ENCODE results near the gene CASP2.

CASP2 gene

DNA sequence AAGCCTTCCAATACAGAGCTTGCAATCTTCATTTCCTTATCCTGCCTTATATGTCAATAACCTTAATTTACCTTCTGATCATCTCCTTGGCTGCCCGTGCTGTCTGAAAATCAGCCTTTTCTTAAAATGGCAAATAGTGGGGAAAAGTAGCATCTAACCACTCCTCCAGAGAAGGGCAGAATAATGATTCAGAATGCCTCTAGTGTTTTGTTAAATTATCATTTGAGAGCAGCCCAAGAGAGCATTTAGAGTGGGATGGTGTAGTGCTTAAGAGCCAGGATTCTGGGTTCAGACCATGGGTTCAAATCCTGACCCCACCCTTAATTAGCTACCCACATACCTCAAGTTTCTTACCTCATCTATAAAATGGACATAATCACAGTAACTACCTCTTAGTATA is 8.0 kb upstream of the CASP2 start:
- DNase-seq (ENCODE audit: low read depth): no peak
- TF ChIP-seq, protein P1, sequence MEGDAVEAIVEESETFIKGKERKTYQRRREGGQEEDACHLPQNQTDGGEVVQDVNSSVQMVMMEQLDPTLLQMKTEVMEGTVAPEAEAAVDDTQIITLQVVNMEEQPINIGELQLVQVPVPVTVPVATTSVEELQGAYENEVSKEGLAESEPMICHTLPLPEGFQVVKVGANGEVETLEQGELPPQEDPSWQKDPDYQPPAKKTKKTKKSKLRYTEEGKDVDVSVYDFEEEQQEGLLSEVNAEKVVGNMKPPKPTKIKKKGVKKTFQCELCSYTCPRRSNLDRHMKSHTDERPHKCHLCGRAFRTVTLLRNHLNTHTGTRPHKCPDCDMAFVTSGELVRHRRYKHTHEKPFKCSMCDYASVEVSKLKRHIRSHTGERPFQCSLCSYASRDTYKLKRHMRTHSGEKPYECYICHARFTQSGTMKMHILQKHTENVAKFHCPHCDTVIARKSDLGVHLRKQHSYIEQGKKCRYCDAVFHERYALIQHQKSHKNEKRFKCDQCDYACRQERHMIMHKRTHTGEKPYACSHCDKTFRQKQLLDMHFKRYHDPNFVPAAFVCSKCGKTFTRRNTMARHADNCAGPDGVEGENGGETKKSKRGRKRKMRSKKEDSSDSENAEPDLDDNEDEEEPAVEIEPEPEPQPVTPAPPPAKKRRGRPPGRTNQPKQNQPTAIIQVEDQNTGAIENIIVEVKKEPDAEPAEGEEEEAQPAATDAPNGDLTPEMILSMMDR (conservative IDR thresholded peaks at IDR 0.05; ENCODE audit: low read length): no peak
- H3K4me3 ChIP-seq (ENCODE audit: low read length): no peak overlapping the region

DNA sequence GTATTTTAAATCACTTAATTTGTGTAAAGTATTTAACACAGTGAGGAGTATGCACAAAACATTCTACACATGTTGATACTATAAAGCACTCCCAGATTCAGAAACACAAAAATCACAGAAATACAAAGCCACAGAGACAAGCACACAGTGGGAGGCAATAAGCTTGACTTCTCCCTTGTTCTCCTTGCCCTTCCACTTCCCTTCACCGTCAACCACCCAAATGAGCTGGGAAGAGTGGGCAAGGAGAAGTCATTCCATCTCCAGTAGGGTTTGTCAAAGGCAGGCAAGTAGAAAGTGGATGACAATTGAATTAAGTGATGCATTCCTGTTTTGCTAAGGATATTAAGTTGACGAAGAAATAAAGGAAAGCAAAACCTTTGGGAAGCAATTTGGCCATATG is 7.6 kb upstream of the CASP2 start:
- no peak for DNase-seq (ENCODE audit: low read depth)
- TF ChIP-seq, protein P1 (conservative IDR thresholded peaks at IDR 0.05; ENCODE audit: low read length): no peak
- H3K4me3 ChIP-seq (ENCODE audit: low read length): no peak overlapping the region

DNA sequence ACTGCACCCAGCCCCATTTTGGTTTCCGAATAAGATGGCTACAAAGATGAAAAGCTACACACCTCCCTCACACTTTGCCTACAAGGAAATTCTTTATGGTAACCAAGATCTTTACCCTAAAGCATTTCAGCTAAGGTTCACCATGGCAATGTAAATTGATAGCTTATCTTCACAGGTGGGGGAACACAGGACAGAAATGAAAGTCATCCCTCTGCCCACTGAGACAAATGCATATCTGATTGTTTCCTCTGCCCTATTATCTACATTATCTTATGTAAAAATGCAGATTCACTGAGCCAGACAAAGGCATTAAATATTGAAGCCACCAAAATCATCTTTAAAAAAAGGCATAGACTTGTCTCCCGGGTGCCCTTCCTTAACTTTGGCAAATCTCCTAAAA is 6.6 kb upstream of the CASP2 start:
- TF ChIP-seq, protein P1 (conservative IDR thresholded peaks at IDR 0.05; ENCODE audit: low read length): no peak
- DNase-seq (ENCODE audit: low read depth): no peak
- no peak overlapping the region for H3K4me3 ChIP-seq (ENCODE audit: low read length)

DNA sequence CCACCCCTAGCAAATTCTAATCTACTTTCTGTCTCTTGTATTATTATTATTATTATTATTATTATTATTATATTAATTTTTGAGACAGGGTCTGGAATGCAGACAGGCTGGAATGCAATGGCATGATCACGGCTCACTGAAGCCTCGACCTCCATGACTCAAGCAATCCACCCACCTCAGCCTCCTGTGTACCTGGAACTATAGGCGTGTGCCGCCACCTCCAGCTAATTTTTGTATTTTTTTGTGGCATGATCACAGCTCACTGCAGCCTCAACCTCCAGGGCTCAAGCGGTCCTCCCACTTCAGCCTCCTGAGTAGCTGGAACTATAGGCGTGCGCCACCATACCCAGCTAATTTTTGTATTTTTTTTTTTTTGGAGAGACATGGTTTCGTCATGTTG is 6.0 kb upstream of the CASP2 start:
- no peak for DNase-seq (ENCODE audit: low read depth)

DNA sequence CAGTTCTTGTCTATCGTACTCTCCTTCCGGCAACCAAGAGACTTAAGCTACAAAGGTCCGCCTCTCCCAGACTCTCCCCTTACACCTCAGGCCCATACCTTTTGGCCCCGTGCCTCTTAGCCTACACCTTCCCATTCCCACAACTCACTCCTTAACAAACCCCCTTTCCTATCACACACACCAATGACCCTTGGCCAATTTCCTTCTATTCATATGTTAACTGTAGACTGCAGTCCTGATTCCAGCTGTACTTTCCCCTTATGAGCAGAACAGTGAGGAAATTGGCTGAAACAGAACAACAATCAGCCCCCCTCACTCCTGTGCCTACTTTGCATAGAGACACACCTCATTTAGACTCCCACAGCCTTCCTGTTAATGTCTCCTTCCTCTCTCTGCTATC is 4.8 kb upstream of the CASP2 start:
- H3K4me3 ChIP-seq (ENCODE audit: low read length): no peak overlapping the region
- TF ChIP-seq, protein P1 (conservative IDR thresholded peaks at IDR 0.05; ENCODE audit: low read length): no peak
- no peak for DNase-seq (ENCODE audit: low read depth)

More for the DNA sequence above, 6.0 kb upstream of the CASP2 start:
- TF ChIP-seq, protein P1 (conservative IDR thresholded peaks at IDR 0.05; ENCODE audit: low read length): no peak
- no peak overlapping the region for H3K4me3 ChIP-seq (ENCODE audit: low read length)

DNA sequence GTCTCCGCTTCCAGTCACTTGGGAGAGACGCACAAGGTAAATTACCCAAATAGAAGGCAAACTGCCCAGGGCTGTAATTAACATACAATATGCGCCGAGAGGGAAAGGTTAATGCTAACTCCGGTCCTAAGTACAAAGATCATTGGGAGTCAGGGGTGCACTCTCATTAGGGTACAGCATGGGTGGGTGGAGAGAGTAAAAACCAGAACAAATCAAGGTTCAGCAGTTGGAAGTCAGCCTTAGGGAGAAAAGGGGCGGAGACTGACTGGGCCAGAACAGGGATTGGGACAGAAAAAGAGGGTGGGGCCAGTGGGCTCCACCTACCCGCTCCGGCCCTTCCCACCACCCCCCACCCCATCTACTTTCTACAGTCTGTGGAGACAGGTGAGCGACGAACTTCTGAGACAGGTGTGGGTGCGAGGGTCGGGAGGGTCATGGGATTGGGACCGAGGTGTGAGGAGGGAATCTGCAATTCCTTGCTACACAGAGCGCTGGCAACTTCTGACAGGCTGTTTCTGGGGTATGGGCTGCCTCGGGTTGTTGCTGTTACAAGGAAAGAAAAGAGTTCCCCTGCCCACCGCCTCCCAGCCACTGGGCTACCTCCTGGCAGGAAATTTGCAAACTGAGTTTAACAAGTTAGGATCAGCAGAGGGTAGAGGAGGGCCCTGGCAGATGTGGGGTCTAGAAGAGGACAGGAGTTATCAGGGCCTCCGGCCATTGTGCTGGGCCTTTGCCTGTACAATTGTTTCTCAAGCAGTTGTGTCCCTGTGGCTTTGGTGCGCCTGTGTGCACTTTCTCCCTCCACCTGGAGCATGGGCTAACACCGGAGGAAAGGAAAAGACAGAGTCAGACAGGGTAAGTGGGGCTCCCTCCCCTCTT is 3.3 kb upstream of the CASP2 start, which contains the start of gene TMEM139:
TSS of gene TMEM139 (plus strand) at position 368 of the 879 bp plus-strand sequence. CDS start 1,000 bp downstream, outside the sequence.
- H3K4me3 ChIP-seq (ENCODE audit: low read length): no peak within 1 kb of the TSS
- no peak for DNase-seq (ENCODE audit: low read depth)
- TF ChIP-seq, protein P1 (conservative IDR thresholded peaks at IDR 0.05; ENCODE audit: low read length): no peak

DNA sequence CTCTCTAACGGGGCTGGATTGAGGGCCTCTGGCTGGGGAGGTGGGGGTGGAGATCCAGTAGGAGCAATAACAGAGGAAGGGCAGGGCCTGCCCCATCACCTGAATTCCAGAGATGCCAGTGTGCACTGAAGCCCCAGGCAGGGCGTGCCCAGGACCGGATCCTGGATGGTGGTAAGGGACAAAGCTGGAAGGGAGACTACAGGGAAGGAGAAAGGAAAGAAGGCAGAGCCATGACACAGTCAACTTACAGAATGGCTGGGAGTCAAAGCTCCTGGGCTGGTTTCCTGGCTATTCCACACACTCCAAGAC is 2.7 kb upstream of the CASP2 start:
- TF ChIP-seq, protein P1 (conservative IDR thresholded peaks at IDR 0.05; ENCODE audit: low read length): no peak
- no peak for DNase-seq (ENCODE audit: low read depth)
- H3K4me3 ChIP-seq (ENCODE audit: low read length): no peak overlapping the region

Measured in AG10803 (cell line).